Choroid plexus epithelial cell (primary cell): ENCODE data around the gene SLC18A2.

Experiments
- DNase-seq: peaks from one replicate; pipeline ENCODE4 v3.0.0-alpha.2; 2010; ENCODE audit warnings: low read depth
- H3K4me3 ChIP-seq: 2 replicates; pipeline ENCODE4 v1.5.1; 2011; ENCODE audit warnings: low read depth, mild to moderate bottlenecking, control low read depth, low read length, moderate library complexity
- TF ChIP-seq, protein P1 (sequence below): conservative IDR thresholded peaks from 2 replicates; pipeline ENCODE4 v1.5.1; 2011; ENCODE audit warnings: low read depth, mild to moderate bottlenecking, control low read depth, inconsistent platforms, low read length, moderate library complexity

SLC18A2 gene

GRCh38 chr10:117264782-117265181 is 23.9 kb downstream of the SLC18A2 start:
- no peak overlapping the region for H3K4me3 ChIP-seq
- TF ChIP-seq, protein P1, sequence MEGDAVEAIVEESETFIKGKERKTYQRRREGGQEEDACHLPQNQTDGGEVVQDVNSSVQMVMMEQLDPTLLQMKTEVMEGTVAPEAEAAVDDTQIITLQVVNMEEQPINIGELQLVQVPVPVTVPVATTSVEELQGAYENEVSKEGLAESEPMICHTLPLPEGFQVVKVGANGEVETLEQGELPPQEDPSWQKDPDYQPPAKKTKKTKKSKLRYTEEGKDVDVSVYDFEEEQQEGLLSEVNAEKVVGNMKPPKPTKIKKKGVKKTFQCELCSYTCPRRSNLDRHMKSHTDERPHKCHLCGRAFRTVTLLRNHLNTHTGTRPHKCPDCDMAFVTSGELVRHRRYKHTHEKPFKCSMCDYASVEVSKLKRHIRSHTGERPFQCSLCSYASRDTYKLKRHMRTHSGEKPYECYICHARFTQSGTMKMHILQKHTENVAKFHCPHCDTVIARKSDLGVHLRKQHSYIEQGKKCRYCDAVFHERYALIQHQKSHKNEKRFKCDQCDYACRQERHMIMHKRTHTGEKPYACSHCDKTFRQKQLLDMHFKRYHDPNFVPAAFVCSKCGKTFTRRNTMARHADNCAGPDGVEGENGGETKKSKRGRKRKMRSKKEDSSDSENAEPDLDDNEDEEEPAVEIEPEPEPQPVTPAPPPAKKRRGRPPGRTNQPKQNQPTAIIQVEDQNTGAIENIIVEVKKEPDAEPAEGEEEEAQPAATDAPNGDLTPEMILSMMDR: no peak
- DNase-seq: no peak

DNA sequence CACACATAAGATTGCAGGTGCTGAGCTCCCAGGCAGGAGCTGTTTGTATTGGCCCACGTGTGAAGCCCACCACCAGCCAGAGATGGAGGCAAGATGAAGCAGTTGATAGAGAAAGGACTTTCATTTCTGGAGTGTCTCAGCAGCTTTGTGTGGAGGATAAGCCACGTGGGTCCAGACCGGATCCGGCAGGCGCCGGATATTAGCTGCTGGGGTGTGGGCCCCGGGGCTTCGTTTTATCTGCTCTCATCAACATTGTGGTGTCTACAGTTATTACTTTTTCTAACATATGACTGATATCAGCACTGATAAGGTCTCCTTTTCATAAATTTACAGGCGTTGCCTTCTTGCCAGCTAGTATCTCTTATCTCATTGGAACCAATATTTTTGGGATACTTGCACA is 25.5 kb downstream of the SLC18A2 start:
- TF ChIP-seq, protein P1: no peak
- no peak for DNase-seq

GRCh38 chr10:117266812-117267211 is 25.9 kb downstream of the SLC18A2 start:
- TF ChIP-seq, protein P1: no peak
- H3K4me3 ChIP-seq: no peak overlapping the region
- no peak for DNase-seq

More for the DNA sequence above, 25.5 kb downstream of the SLC18A2 start:
- no peak overlapping the region for H3K4me3 ChIP-seq

DNA sequence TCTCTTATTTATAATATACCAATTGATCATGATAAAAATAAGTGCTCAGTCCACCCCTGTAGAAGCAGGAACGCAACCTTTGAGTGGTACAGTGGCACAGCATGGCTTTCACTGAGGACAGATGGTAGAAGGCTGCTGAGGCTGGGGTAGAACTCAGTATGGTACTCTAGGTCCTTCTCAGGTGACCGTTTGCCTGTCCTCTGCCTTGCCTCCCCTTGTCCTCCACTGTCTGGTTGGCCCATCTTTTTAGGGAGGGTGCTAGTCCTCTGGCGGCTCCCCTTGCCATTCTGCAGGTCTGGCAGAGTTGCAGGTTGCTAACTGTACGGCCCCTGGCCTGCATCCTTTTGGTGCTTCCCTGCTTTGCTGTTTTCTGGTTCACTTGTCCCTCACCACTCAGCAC is 27.3 kb downstream of the SLC18A2 start:
- no peak for DNase-seq
- TF ChIP-seq, protein P1: no peak
- no peak overlapping the region for H3K4me3 ChIP-seq

GRCh38 chr10:117268907-117269306 is 28.0 kb downstream of the SLC18A2 start:
- TF ChIP-seq, protein P1: no peak
- no peak overlapping the region for H3K4me3 ChIP-seq
- DNase-seq: no peak

- TF ChIP-seq, protein P1: no peak
- DNase-seq: peak; percentile 57
- H3K4me3 ChIP-seq: no peak overlapping the region
These were observed 30.5 kb downstream of the SLC18A2 start for GRCh38 chr10:117271427-117271826.

DNA sequence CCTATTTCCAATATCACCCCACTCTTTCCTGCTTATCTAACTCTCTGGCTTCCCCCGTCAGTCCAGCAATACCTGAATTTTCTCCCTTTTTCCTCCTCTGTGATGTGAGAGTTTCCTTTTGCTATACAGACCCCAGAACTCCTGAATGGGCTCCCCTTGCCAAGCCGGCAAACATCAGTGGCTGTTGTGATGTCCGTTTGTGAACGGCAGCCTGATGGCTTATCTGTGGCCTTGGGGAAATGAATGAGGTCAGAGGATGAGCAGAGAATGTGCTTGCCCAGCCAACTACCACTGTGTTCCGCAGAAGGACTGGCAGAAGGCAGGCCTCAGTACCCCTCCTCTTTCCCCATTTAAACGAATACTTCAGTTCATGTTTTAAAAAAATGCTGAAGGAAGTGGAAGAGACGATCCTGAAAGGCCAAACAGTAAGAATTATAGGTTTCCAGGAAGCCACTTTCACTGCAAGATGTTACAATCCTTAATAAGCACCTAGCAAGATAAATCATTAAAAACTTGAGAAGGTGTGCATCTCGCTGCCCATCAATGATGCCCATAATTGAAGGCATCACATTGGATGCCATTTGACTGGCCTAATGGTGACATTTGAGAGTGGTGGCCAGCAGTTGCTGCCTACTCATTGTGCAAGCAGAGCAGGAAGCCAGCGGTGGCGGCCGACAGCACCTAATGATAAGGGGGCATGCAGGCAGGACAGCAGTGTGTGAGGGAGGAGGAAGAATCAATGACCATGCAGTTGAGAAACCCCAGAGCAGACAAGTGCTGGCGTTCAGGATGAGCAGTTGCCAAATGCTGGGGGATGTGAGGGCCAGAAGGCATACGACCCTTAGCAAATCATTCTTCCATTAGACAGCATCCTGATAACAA is 31.5 kb downstream of the SLC18A2 start:
- TF ChIP-seq, protein P1: no peak
- DNase-seq: no peak
- H3K4me3 ChIP-seq: no peak overlapping the region
